HG03439 (cell line): ENCODE data around the gene BHLHE23.

Experiments used
- ATAC-seq: cut with Tn5 transposase; IDR thresholded peaks from one replicate; pipeline ENCODE4 v1.9.1; 2021; ENCODE audit warnings: mild to moderate bottlenecking, moderate library complexity; ENCODE audit not compliant: unreplicated experiment

Gene BHLHE23

GRCh38 chr20:63009988-63010769 is 3.4 kb upstream of the BHLHE23 start:
- peak; percentile 55 for ATAC-seq

- ATAC-seq: peak; percentile 51
Observed at GRCh38 chr20:63009045-63009961, 2.5 kb upstream of the BHLHE23 start.

- no peak for ATAC-seq
Observed at GRCh38 chr20:63008541-63009044, 1.8 kb upstream of the BHLHE23 start.

- ATAC-seq: no peak
Observed at GRCh38 chr20:63007646-63008488, 1.1 kb upstream of the BHLHE23 start.

- ATAC-seq: no peak
Observed at GRCh38 chr20:63007360-63007645, 539 bp upstream of the BHLHE23 start.

GRCh38 chr20:63005862-63006539 is 763 bp downstream of the BHLHE23 start:
- no peak for ATAC-seq

- ATAC-seq: no peak
Observed at GRCh38 chr20:63005365-63005861, 1.4 kb downstream of the BHLHE23 start.

GRCh38 chr20:63004607-63005364 is 2.0 kb downstream of the BHLHE23 start:
- no peak for ATAC-seq

- no peak for ATAC-seq
Observed at GRCh38 chr20:63003546-63003945, 3.2 kb downstream of the BHLHE23 start.

GRCh38 chr20:63002511-63002910 is 4.3 kb downstream of the BHLHE23 start:
- ATAC-seq: no peak

GRCh38 chr20:63000958-63001357 is 5.8 kb downstream of the BHLHE23 start:
- no peak for ATAC-seq

GRCh38 chr20:63000036-63000435 is 6.7 kb downstream of the BHLHE23 start:
- ATAC-seq: no peak

- no peak for ATAC-seq
Observed at GRCh38 chr20:62999580-62999979, 7.2 kb downstream of the BHLHE23 start.

- no peak for ATAC-seq
Observed at GRCh38 chr20:62998449-62998848, 8.3 kb downstream of the BHLHE23 start.

- no peak for ATAC-seq
Observed at GRCh38 chr20:62997417-62998035, 9.2 kb downstream of the BHLHE23 start.

- ATAC-seq: no peak
Observed at GRCh38 chr20:62996596-62996982, 10.2 kb downstream of the BHLHE23 start.

- ATAC-seq: no peak
Observed at GRCh38 chr20:62995898-62996595, 10.7 kb downstream of the BHLHE23 start.

- ATAC-seq: no peak
Observed at GRCh38 chr20:62995481-62995880, 11.3 kb downstream of the BHLHE23 start.
